ENCODE measurements around the gene PNPLA5. TPM values are rescaled to one million over a fixed set of nuclear protein-coding genes. Genes with fewer than 3 reads are reported as not detected.

The PNPLA5 gene
- total and polyA plus RNA-seq, 9 of the 15 experiments (the other 6 are each of a cell fraction or from before 2014, with no cell fraction given): not detected

DNA sequence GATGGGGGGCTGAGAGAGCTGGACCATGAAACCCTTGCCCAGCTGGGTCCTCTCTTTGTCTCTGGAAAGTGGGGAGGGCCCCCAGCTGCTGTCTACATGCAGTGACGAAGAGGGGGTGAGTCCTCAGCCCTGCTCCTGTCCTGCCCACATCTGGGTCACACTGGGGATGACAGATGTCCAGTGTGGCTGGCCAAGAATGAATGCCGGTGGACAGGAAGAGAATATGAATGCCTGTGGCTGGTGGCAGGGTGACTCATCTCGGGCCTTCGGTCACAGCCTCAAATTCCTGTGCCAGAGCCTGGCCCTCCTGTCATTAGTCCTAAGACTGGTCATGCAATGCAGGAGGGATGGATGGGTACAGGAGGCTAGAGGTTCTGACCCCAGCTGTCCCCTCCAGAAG is 29.6 kb upstream of the PNPLA5 start:
- WGBS (ENCODE audit: insufficient coverage, low coverage, missing lambda C conversion rate): 0% methylated on average over 4 of the region's 4 CpGs
- Histone ChIP-seq H3K4me3 (no peak overlapping the region), H3K4me2 (ENCODE audit: insufficient read depth, low read length) (no peak overlapping the region), H3K36me3 (ENCODE audit: control insufficient read depth, insufficient read depth, low read length) (no peaks in the 10 kb centered on the region), H2AFZ (ENCODE audit: low read depth, low read length) (no peak overlapping the region), H3K27me3 (ENCODE audit: control insufficient read depth in 2 of 2, insufficient read depth in 2 of 2, low read length in 2 of 2) (peaks cover 0 to 12% of the 10 kb centered on the region in 2 experiments; a peak in 3 of 5 replicates), H3K9me3 (replicated peaks; ENCODE audit: control insufficient read depth, insufficient read depth, low read depth, low read length) (no peaks in the 10 kb centered on the region), H3K27ac (ENCODE audit: extremely low read depth, low read depth, low read length) (no peak overlapping the region), H3K9me1 (ENCODE audit: control insufficient read depth, insufficient read depth, low read length) (no peaks in the 10 kb centered on the region), H4K20me1 (replicated peaks; ENCODE audit: control insufficient read depth, insufficient read depth, low read length) (no peaks in the 10 kb centered on the region), H3K4me1 (replicated peaks in 1 of 2; ENCODE audit: control insufficient read depth in 2 of 2, insufficient read depth in 2 of 2, low read length in 2 of 2) (peaks cover 2 to 9% of the 10 kb centered on the region in 2 experiments; a peak in 3 of 5 replicates), H3K79me2 (ENCODE audit: control insufficient read depth, insufficient read depth, low read length) (no peaks in the 10 kb centered on the region), H3K9ac (ENCODE audit: insufficient read depth in 1 of 2, low read depth in 2 of 2, low read length in 2 of 2) (no peak overlapping the region; a peak in 1 of 4 replicates)
- ATAC-seq: no peak
- ChIA-PET CTCF (ENCODE audit: low intra/inter-chr PET ratio) (no interaction called here), POLR2A (interaction anchor here (0.7 kb wide), 1 partner anchor 10 kb away, joined by 3 read pairs; no protein-coding TSS in a partner anchor)
- no peak for DNase-seq (ENCODE audit: extremely low read depth in 1 of 4, low spot score in 3 of 4)
- BruUV-seq (replicated peaks): no TSS peak
- no peak for FAIRE-seq
- no peak for TF ChIP-seq RBBP5 (IDR thresholded peaks at IDR 0.05; ENCODE audit: borderline replicate concordance, insufficient read depth, low read length, poor library complexity, severe bottlenecking)
- TF ChIP-seq GABPA (tag; conservative IDR thresholded peaks at IDR 0.05; ENCODE audit: low read depth): no peak
- no peak for TF ChIP-seq ZNF766 (CRISPR knock-in tag; conservative IDR thresholded peaks at IDR 0.05)
- TF ChIP-seq TSC22D4 (tag; IDR thresholded peaks at IDR 0.05): no peak
- no peak for TF ChIP-seq NUFIP1 (IDR thresholded peaks at IDR 0.05; ENCODE audit: partially characterized antibody)
- TF ChIP-seq, protein P1, sequence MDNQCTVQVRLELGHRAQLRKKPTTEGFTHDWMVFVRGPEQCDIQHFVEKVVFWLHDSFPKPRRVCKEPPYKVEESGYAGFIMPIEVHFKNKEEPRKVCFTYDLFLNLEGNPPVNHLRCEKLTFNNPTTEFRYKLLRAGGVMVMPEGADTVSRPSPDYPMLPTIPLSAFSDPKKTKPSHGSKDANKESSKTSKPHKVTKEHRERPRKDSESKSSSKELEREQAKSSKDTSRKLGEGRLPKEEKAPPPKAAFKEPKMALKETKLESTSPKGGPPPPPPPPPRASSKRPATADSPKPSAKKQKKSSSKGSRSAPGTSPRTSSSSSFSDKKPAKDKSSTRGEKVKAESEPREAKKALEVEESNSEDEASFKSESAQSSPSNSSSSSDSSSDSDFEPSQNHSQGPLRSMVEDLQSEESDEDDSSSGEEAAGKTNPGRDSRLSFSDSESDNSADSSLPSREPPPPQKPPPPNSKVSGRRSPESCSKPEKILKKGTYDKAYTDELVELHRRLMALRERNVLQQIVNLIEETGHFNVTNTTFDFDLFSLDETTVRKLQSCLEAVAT (IDR thresholded peaks at IDR 0.05): no peak
- TF ChIP-seq ETV5 (CRISPR knock-in tag; IDR thresholded peaks at IDR 0.05; ENCODE audit: low read depth): no peak
- TF ChIP-seq SLC30A9 (CRISPR knock-in tag; IDR thresholded peaks at IDR 0.05): no peak
- no peak for TF ChIP-seq BRD9 (IDR thresholded peaks at IDR 0.05; ENCODE audit: low read depth, partially characterized antibody)
- TF ChIP-seq, protein P2, sequence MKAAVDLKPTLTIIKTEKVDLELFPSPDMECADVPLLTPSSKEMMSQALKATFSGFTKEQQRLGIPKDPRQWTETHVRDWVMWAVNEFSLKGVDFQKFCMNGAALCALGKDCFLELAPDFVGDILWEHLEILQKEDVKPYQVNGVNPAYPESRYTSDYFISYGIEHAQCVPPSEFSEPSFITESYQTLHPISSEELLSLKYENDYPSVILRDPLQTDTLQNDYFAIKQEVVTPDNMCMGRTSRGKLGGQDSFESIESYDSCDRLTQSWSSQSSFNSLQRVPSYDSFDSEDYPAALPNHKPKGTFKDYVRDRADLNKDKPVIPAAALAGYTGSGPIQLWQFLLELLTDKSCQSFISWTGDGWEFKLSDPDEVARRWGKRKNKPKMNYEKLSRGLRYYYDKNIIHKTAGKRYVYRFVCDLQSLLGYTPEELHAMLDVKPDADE (conservative IDR thresholded peaks at IDR 0.05; ENCODE audit: control insufficient read depth, low read depth, low read length): no peak
- no peak for TF ChIP-seq ZNF146 (CRISPR knock-in tag; IDR thresholded peaks at IDR 0.05; ENCODE audit: unreplicated experiment)
- no peak for TF ChIP-seq KDM1A (IDR thresholded peaks at IDR 0.05)
- intact Hi-C loops (cut with micrococcal nuclease): no loop called here
- in situ Hi-C loops (cut with MboI): no loop called here
